Measurements from ENCODE around the gene SYDE1.
A peak's percentile ranks its signal among the peaks of the same experiment; 100 is the strongest.

SYDE1 gene

GRCh38 chr19:15125232-15126067 lies 18.2 kb downstream of the SYDE1 start:
- peak; percentile 70 to 98 (median 94) for DNase-seq

- no peak for DNase-seq
Observed at GRCh38 chr19:15126131-15126910, 19.1 kb downstream of the SYDE1 start.

- no peak for DNase-seq
Observed at GRCh38 chr19:15128162-15128770, 21.1 kb downstream of the SYDE1 start.

- DNase-seq: no peak
Observed at GRCh38 chr19:15129856-15130585, 22.8 kb downstream of the SYDE1 start.

- no peak for DNase-seq
Observed at GRCh38 chr19:15136234-15136954, 29.2 kb downstream of the SYDE1 start.

GRCh38 chr19:15137777-15138176 lies 30.6 kb downstream of the SYDE1 start:
- DNase-seq: no peak

GRCh38 chr19:15138427-15138826 lies 31.2 kb downstream of the SYDE1 start:
- no peak for DNase-seq

- DNase-seq: no peak
Observed at GRCh38 chr19:15141143-15141542, 33.9 kb downstream of the SYDE1 start.

GRCh38 chr19:15142313-15142712 lies 35.1 kb downstream of the SYDE1 start:
- no peak for DNase-seq

- DNase-seq: no peak
Observed at GRCh38 chr19:15144046-15144646, 36.9 kb downstream of the SYDE1 start.

GRCh38 chr19:15147090-15147489 lies 39.9 kb downstream of the SYDE1 start:
- no peak for DNase-seq

GRCh38 chr19:15149737-15150136 lies 42.5 kb downstream of the SYDE1 start:
- DNase-seq: no peak

GRCh38 chr19:15154002-15154612 lies 46.9 kb downstream of the SYDE1 start:
- DNase-seq: no peak

- DNase-seq: no peak
Observed at GRCh38 chr19:15155296-15155695, 48.1 kb downstream of the SYDE1 start.

GRCh38 chr19:15156391-15156790 lies 49.2 kb downstream of the SYDE1 start:
- no peak for DNase-seq

- no peak for DNase-seq
Observed at GRCh38 chr19:15159251-15159650, 52.0 kb downstream of the SYDE1 start.

GRCh38 chr19:15161028-15161984 lies 54.1 kb downstream of the SYDE1 start:
- DNase-seq: no peak

All from hypothalamus (tissue), 51 donors.